ENCODE results near the gene DSC1. TPM values are rescaled to one million over a fixed set of nuclear protein-coding genes. Genes with fewer than 3 reads are reported as not detected.

The DSC1 gene
- total and polyA plus RNA-seq, 2 experiments from 2014 or later = not detected

GRCh38 chr18:31190919-31191318, 28.3 kb upstream of the DSC1 start:
- no peaks in the 10 kb centered on the region for H3K27me3 Mint-ChIP-seq (ENCODE audit: insufficient read depth, low read depth, poor library complexity)
- peaks cover 28% of the 10 kb centered on the region for H3K9me2 ChIP-seq (ENCODE audit: insufficient read depth)
- H3F3A ChIP-seq (replicated peaks; ENCODE audit: low read depth) = no peaks in the 10 kb centered on the region
- peak; percentile 47 for DNase-seq (ENCODE audit: low spot score)
- no peak overlapping the region for H3K4me2 ChIP-seq
- H3K4me3 ChIP-seq = no peak overlapping the region
- ATAC-seq = peak; percentile 31; the same call in 1 of the 3 replicates
- H2AFZ ChIP-seq = no peak overlapping the region
- H4K20me1 ChIP-seq (replicated peaks; ENCODE audit: insufficient read depth) = no peaks in the 10 kb centered on the region
- H3K27me3 ChIP-seq (ENCODE audit: insufficient read depth) = no peaks in the 10 kb centered on the region
- no peak overlapping the region for H3K27ac ChIP-seq (ENCODE audit: low read depth)
- H3K4me3 Mint-ChIP-seq = no peak overlapping the region
- H3K36me3 ChIP-seq (ENCODE audit: insufficient read depth) = no peaks in the 10 kb centered on the region
- peak overlapping the region; percentile 45 for H3K27ac Mint-ChIP-seq
- H3K4me1 Mint-ChIP-seq = peaks cover 25% of the 10 kb centered on the region
- no peaks in the 10 kb centered on the region for H3K36me3 Mint-ChIP-seq (ENCODE audit: low read depth)
- no peak for TF ChIP-seq ETS1 (IDR thresholded peaks at IDR 0.05)
- no peak for TF ChIP-seq JUNB (IDR thresholded peaks at IDR 0.05; ENCODE audit: unreplicated experiment)
- TF ChIP-seq NANOG (IDR thresholded peaks at IDR 0.05; ENCODE audit: borderline replicate concordance) = no peak
- no peak for TF ChIP-seq ZNF114 (CRISPR knock-in tag; IDR thresholded peaks at IDR 0.05)
- TF ChIP-seq ZNF331 (CRISPR knock-in tag; IDR thresholded peaks at IDR 0.05; ENCODE audit: low read depth) = no peak
- no peak for TF ChIP-seq ZNF462 (CRISPR knock-in tag; IDR thresholded peaks at IDR 0.05)
- TF ChIP-seq EZH2phosphoT487 (IDR thresholded peaks at IDR 0.05; ENCODE audit: unreplicated experiment) = no peak
- TF ChIP-seq CTCF (conservative IDR thresholded peaks at IDR 0.05; ENCODE audit: low read depth in 2 of 2) = no peak
- TF ChIP-seq EZH2 (IDR thresholded peaks at IDR 0.05; ENCODE audit: low read depth, unreplicated experiment) = no peak
- no peak for TF ChIP-seq POLR2AphosphoS5 (IDR thresholded peaks at IDR 0.05; ENCODE audit: low read depth)
- TF ChIP-seq STAT1 (IDR thresholded peaks at IDR 0.05; ENCODE audit: unreplicated experiment) = no peak
- H3K79me2 ChIP-seq (replicated peaks; ENCODE audit: insufficient read depth) = no peaks in the 10 kb centered on the region
- H3K9me3 Mint-ChIP-seq = no peaks in the 10 kb centered on the region
- H3K4me1 ChIP-seq (ENCODE audit: insufficient read depth) = no peaks in the 10 kb centered on the region; the same call in 1 of the 2 replicates
